Panc1 (cell line): Measurements from ENCODE around the gene FLOT2. TPM values are rescaled to one million over a fixed set of nuclear protein-coding genes. Genes with fewer than 3 reads are reported as not detected.
A peak's percentile ranks its signal among the peaks of the same experiment; 100 is the strongest.

Experiments used
- ATAC-seq: fragments of 200-7000 bp; cut with Tn5 transposase; 2 replicates; pipeline ENCODE4 v1.9.1; 2020; ENCODE audit warnings: mild to moderate bottlenecking, moderate library complexity
- BruUV-seq: library from RNA; stranded (reverse); fragments of 400-500 nt; replicated peaks from 2 replicates; lab custom pipeline; 2021; lab: Mats Ljungman, UMichigan
- CTCF ChIA-PET: fragments of 300-600 bp; sonication (Branson Sonifier 250); formaldehyde crosslinking; loops from one replicate; lab custom pipeline; 2022; ENCODE audit warnings: antibody characterized with exemption; lab: Charles Lee
- POLR2A ChIA-PET: fragments of 300-600 bp; sonication (Branson Sonifier 250); formaldehyde crosslinking; loops from one replicate; lab custom pipeline; 2022; ENCODE audit warnings: antibody characterized with exemption; lab: Charles Lee
- DNase-seq: peaks from one replicate; pipeline ENCODE4 v3.0.0-alpha.2; 2010; ENCODE audit warnings: low read depth, low spot score
- H3K27ac ChIP-seq: 2 replicates; pipeline ENCODE4 v1.5.1; 2011; ENCODE audit warnings: mild to moderate bottlenecking, low read length, inconsistent platforms
- H3K27me3 ChIP-seq: fragments of 200-500 bp; sonication (Bioruptor generic); 2 replicates; pipeline ENCODE4 v1.6.0; 2014; ENCODE audit warnings: low read length, inconsistent platforms; ENCODE audit not compliant: control insufficient read depth, insufficient read depth
- H3K36me3 ChIP-seq: fragments of 200-500 bp; sonication (Bioruptor generic); 2 replicates; pipeline ENCODE4 v1.5.1; 2014; ENCODE audit warnings: inconsistent platforms, mild to moderate bottlenecking, low read length, moderate library complexity; ENCODE audit not compliant: control insufficient read depth, insufficient read depth
- H3K4me1 ChIP-seq: 2 replicates; pipeline ENCODE4 v1.5.1; 2011; ENCODE audit warnings: inconsistent platforms, mild to moderate bottlenecking, low read length, moderate library complexity; ENCODE audit not compliant: control insufficient read depth, insufficient read depth
- H3K4me3 ChIP-seq, 2 experiments: 2 replicates each; pipeline ENCODE4 v1.5.1; 2011 to 2012; ENCODE audit warnings: low read depth in 2 of 2, low read length in 2 of 2, mild to moderate bottlenecking in 2 of 2, inconsistent platforms in 1 of 2, moderate library complexity in 1 of 2
- H3K9me3 ChIP-seq: fragments of 200-500 bp; sonication (Bioruptor generic); 2 replicates; pipeline ENCODE4 v1.5.1; 2014; ENCODE audit warnings: low read depth, mild to moderate bottlenecking, inconsistent platforms, low read length, moderate library complexity; ENCODE audit not compliant: control insufficient read depth, insufficient read depth
- CTCF ChIP-seq: fragments of 450-650 bp; IDR thresholded peaks from 2 replicates; pipeline ENCODE4 v1.5.1; 2017; ENCODE audit warnings: mild to moderate bottlenecking
- POLR2AphosphoS5 ChIP-seq: IDR thresholded peaks from 2 replicates; pipeline ENCODE4 v1.6.1; 2012; ENCODE audit warnings: mild to moderate bottlenecking, low read depth, low read length, moderate library complexity
- REST ChIP-seq, 2 experiments: IDR thresholded peaks; 2 replicates each; pipeline ENCODE4 v1.6.1; 2011 to 2012; ENCODE audit warnings: low read depth in 2 of 2, control low read depth in 1 of 2, low read length in 1 of 2, mild to moderate bottlenecking in 1 of 2, moderate library complexity in 1 of 2; ENCODE audit not compliant: insufficient read depth in 1 of 2
- SIN3A ChIP-seq: IDR thresholded peaks from 2 replicates; pipeline ENCODE4 v1.6.1; 2012; ENCODE audit warnings: low read depth, mild to moderate bottlenecking, low read length, moderate library complexity, borderline replicate concordance; ENCODE audit not compliant: insufficient read depth
- in situ Hi-C: cut with HindIII; loops from 2 replicates; pipeline ENCODE4 v1.10.0; 2016; ENCODE audit warnings: low sequenced_read_pairs, low pct_unique_long_range_greater_than_20kb
- intact Hi-C: fragments of 100-400 bp; cut with micrococcal nuclease; formaldehyde crosslinking; loops from one replicate; pipeline ENCODE4 v1.10.0; 2022; ENCODE audit not compliant: unreplicated experiment
- total RNA-seq: library from RNA; stranded (reverse); gene quantifications from one replicate; pipeline ENCODE4 v1.2.1, GENCODE V29; 2021; ENCODE audit not compliant: unreplicated experiment

The FLOT2 gene
- total RNA-seq, 1 experiment from 2014 or later: 110 TPM

- intact Hi-C loops: loop anchor here (10.0 kb wide), 1 partner anchor 62 kb away; the partner anchor contains the start of gene DHRS13
Observed at GRCh38 chr17:28842282-28843012, 55.1 kb downstream of the FLOT2 start, which contains the start of gene FAM222B. TSS of gene FAM222B (minus strand) at chr17:28842790. CDS start at chr17:28766667, 76,123 bp downstream.

More at GRCh38 chr17:28842282-28843012, 55.1 kb downstream of the FLOT2 start, which contains the start of gene FAM222B:
- Histone ChIP-seq H3K27me3 (no peaks in the 10 kb centered on the region), H3K27ac (peak within 1 kb of the TSS; percentile 96), H3K4me3 (peak within 1 kb of the TSS; percentile 82 to 85), H3K36me3 (no peaks in the 10 kb centered on the region; the same call in 1 of the 2 replicates), H3K9me3 (no peaks in the 10 kb centered on the region), H3K4me1 (peaks cover 5% of the 10 kb centered on the region; the same call in 1 of the 2 replicates)
- POLR2A ChIA-PET: interaction anchor here (0.5 to 1.2 kb wide), 3 partner anchors 9 to 29 kb away, joined by 3 to 7 read pairs (median 5); no protein-coding TSS in a partner anchor
- TF ChIP-seq POLR2AphosphoS5 (peak; percentile 92), SIN3A (0 out of 2 replicates have a peak, but pooled peaks have one; percentile 87), CTCF (no peak), REST (IDR thresholded peaks at IDR 0.05; ENCODE audit: insufficient read depth in 1 of 2, low read depth in 2 of 2, low read length in 1 of 2) (no peak)
- CTCF ChIA-PET: interaction anchor here (0.9 to 1.2 kb wide), 4 partner anchors 14 to 115 kb away, joined by 3 to 5 read pairs (median 4); no protein-coding TSS in a partner anchor
- in situ Hi-C loops: no loop called here
- no TSS peak for BruUV-seq
- DNase-seq: no peak
- ATAC-seq: peak; percentile 99
